ENCODE results near the gene TNS4. TPM values are rescaled to one million over a fixed set of nuclear protein-coding genes. Genes with fewer than 3 reads are reported as not detected.

The TNS4 gene
- total RNA-seq, 1 donor from 2014 or later: not detected

DNA sequence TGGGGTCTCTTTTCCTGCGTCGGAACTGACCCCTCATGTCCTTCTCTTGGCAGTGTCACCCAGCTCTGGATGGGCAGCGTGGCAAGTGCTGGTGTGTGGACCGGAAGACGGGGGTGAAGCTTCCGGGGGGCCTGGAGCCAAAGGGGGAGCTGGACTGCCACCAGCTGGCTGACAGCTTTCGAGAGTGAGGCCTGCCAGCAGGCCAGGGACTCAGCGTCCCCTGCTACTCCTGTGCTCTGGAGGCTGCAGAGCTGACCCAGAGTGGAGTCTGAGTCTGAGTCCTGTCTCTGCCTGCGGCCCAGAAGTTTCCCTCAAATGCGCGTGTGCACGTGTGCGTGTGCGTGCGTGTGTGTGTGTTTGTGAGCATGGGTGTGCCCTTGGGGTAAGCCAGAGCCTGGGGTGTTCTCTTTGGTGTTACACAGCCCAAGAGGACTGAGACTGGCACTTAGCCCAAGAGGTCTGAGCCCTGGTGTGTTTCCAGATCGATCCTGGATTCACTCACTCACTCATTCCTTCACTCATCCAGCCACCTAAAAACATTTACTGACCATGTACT, 44.9 kb downstream of the TNS4 start:
- Mint-ChIP-seq H3K4me1 (peaks cover 28% of the 10 kb centered on the region), H3K36me3 (peaks cover 17% of the 10 kb centered on the region), H3K27ac (no peak overlapping the region), H3K27me3 (ENCODE audit: insufficient read depth, low read depth) (peaks cover 4% of the 10 kb centered on the region), H3K9me3 (no peaks in the 10 kb centered on the region), H3K4me3 (no peak overlapping the region)
- DNase-seq (ENCODE audit: low spot score): no peak
- no peak for TF ChIP-seq EZH2phosphoT487 (IDR thresholded peaks at IDR 0.05)
- no peak for TF ChIP-seq EZH2 (IDR thresholded peaks at IDR 0.05)
- TF ChIP-seq, protein P1, sequence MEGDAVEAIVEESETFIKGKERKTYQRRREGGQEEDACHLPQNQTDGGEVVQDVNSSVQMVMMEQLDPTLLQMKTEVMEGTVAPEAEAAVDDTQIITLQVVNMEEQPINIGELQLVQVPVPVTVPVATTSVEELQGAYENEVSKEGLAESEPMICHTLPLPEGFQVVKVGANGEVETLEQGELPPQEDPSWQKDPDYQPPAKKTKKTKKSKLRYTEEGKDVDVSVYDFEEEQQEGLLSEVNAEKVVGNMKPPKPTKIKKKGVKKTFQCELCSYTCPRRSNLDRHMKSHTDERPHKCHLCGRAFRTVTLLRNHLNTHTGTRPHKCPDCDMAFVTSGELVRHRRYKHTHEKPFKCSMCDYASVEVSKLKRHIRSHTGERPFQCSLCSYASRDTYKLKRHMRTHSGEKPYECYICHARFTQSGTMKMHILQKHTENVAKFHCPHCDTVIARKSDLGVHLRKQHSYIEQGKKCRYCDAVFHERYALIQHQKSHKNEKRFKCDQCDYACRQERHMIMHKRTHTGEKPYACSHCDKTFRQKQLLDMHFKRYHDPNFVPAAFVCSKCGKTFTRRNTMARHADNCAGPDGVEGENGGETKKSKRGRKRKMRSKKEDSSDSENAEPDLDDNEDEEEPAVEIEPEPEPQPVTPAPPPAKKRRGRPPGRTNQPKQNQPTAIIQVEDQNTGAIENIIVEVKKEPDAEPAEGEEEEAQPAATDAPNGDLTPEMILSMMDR (IDR thresholded peaks at IDR 0.05): no peak
- Histone ChIP-seq H3K27me3 (no peaks in the 10 kb centered on the region), H3K36me3 (no peaks in the 10 kb centered on the region), H2AFZ (replicated peaks) (no peak overlapping the region), H3K9ac (no peak overlapping the region), H3K79me2 (ENCODE audit: low read depth) (no peaks in the 10 kb centered on the region), H3F3A (ENCODE audit: low read depth) (no peaks in the 10 kb centered on the region), H3K4me1 (peaks cover 11% of the 10 kb centered on the region), H3K9me3 (ENCODE audit: low read depth) (no peaks in the 10 kb centered on the region), H3K4me2 (no peak overlapping the region), H4K20me1 (ENCODE audit: low read depth) (no peaks in the 10 kb centered on the region), H3K27ac (no peak overlapping the region), H3K4me3 (no peak overlapping the region)

DNA sequence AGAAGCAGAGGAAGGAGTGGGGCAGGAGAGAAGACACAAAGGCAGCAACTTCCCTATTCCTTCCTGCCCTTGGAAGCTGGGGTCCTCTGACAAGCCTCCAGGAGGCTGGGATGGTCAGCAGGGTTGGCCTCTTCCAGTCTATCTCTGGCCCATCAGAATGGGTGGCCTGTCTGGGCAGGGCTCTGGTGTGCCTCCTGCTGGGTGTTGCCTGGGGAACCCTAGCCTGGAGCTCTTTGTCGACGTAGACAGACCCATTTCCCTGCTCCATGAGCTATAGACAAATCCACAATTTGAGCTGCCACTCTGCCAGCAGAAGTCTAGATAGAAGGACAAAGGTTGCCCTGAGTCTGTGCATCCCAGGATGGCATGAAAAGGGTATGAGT, 46.8 kb downstream of the TNS4 start:
- Mint-ChIP-seq H3K4me3 (no peak overlapping the region), H3K4me1 (peaks cover 22% of the 10 kb centered on the region), H3K27ac (no peak overlapping the region), H3K27me3 (ENCODE audit: insufficient read depth, low read depth) (peaks cover 4% of the 10 kb centered on the region), H3K36me3 (peaks cover 17% of the 10 kb centered on the region), H3K9me3 (no peaks in the 10 kb centered on the region)
- Histone ChIP-seq H2AFZ (replicated peaks) (no peak overlapping the region), H3K27ac (no peak overlapping the region), H3F3A (ENCODE audit: low read depth) (no peaks in the 10 kb centered on the region), H3K4me3 (no peak overlapping the region), H3K9me3 (ENCODE audit: low read depth) (no peaks in the 10 kb centered on the region), H3K27me3 (no peaks in the 10 kb centered on the region), H3K79me2 (ENCODE audit: low read depth) (no peaks in the 10 kb centered on the region), H3K36me3 (no peaks in the 10 kb centered on the region), H3K4me1 (peaks cover 15% of the 10 kb centered on the region), H3K9ac (no peak overlapping the region), H4K20me1 (ENCODE audit: low read depth) (no peaks in the 10 kb centered on the region), H3K4me2 (no peak overlapping the region)
- TF ChIP-seq EZH2phosphoT487 (IDR thresholded peaks at IDR 0.05) (no peak), EZH2 (IDR thresholded peaks at IDR 0.05) (no peak)
- TF ChIP-seq, protein P1 (IDR thresholded peaks at IDR 0.05): no peak
- DNase-seq (ENCODE audit: low spot score): no peak

DNA sequence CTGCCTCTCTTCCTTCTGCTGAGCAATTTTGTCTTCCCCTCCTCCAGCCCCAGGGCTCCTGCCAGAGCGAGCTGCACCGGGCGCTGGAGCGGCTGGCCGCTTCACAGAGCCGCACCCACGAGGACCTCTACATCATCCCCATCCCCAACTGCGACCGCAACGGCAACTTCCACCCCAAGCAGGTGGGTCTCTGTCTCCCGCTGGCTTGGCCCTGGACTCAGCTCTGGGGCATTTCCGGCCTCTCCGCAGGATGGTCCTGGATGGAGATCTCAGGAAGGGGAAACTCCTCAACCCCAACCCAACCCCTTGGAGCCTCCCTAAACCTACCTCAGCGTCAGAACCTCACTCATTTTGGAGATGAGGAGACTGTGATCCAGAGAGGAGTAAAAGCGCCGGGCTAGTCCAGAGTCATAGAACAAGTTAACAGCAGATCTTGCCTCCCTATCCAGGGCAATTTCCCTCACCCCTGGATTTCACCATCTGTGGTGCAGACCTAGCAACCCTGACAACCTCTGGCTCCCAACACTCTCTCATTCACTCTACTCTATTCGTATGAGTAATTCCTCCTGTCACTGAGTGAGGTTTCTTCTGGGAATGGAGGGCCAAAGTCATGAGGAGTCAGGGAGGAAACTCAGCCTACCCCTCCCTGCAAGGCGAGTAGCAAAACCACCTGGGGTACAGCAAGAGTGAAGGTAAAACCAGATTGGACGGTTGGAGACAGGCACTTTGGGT, 47.4 kb downstream of the TNS4 start:
- H3K4me2 ChIP-seq: no peak overlapping the region
- no peaks in the 10 kb centered on the region for H3K27me3 ChIP-seq
- no peak overlapping the region for H3K9ac ChIP-seq
- no peaks in the 10 kb centered on the region for H3K9me3 Mint-ChIP-seq
- H3K36me3 ChIP-seq: no peaks in the 10 kb centered on the region
- H3K27me3 Mint-ChIP-seq (ENCODE audit: insufficient read depth, low read depth): peaks cover 4% of the 10 kb centered on the region
- no peak overlapping the region for H3K4me3 ChIP-seq
- peak overlapping the region; percentile 42 for H3K27ac Mint-ChIP-seq
- no peak overlapping the region for H2AFZ ChIP-seq (replicated peaks)
- peaks cover 17% of the 10 kb centered on the region for H3K36me3 Mint-ChIP-seq
- no peaks in the 10 kb centered on the region for H4K20me1 ChIP-seq (ENCODE audit: low read depth)
- no peak overlapping the region for H3K27ac ChIP-seq
- peaks cover 15% of the 10 kb centered on the region for H3K4me1 ChIP-seq
- no peaks in the 10 kb centered on the region for H3K79me2 ChIP-seq (ENCODE audit: low read depth)
- H3K4me1 Mint-ChIP-seq: peaks cover 20% of the 10 kb centered on the region
- H3F3A ChIP-seq (ENCODE audit: low read depth): no peaks in the 10 kb centered on the region
- H3K9me3 ChIP-seq (ENCODE audit: low read depth): no peaks in the 10 kb centered on the region
- TF ChIP-seq EZH2phosphoT487 (IDR thresholded peaks at IDR 0.05): no peak
- no peak for TF ChIP-seq EZH2 (IDR thresholded peaks at IDR 0.05)
- TF ChIP-seq, protein P1 (IDR thresholded peaks at IDR 0.05): no peak
- no peak overlapping the region for H3K4me3 Mint-ChIP-seq
- no peak for DNase-seq (ENCODE audit: low spot score)
